K562 (cell line): ENCODE measurements around the gene CFAP157. TPM values are rescaled to one million over a fixed set of nuclear protein-coding genes. Genes with fewer than 3 reads are reported as not detected.

Source experiments
- ATAC-seq: fragments of 200-7000 bp; cut with Tn5 transposase; 3 replicates; pipeline ENCODE4 v1.9.1; 2020; ENCODE audit warnings: moderate library complexity
- BruUV-seq: library from RNA; stranded (reverse); fragments of 400-500 nt; replicated peaks from 2 replicates; lab custom pipeline; 2021; lab: Mats Ljungman, UMichigan
- CTCF ChIA-PET: fragments of 300-600 bp; formaldehyde crosslinking; extraction: SDS; loops from one replicate; lab custom pipeline; 2021; ENCODE audit warnings: low intra/inter-chr PET ratio; lab: Yijun Ruan, JAX
- POLR2A ChIA-PET: fragments of 300-600, 350-650 bp; sonication (Branson Sonifier 250); formaldehyde crosslinking; extraction: SDS; loops from one replicate; lab custom pipeline; 2021; ENCODE audit warnings: antibody characterized with exemption, inconsistent platforms; lab: Yijun Ruan, JAX
- DNase-seq, 4 experiments: peaks; one replicate each; pipeline versions ENCODE4 v3.0.0 to v3.0.0-alpha.2; 2011 to 2018; ENCODE audit warnings: low spot score in 3 of 4, mixed read lengths in 3 of 4; ENCODE audit errors: extremely low read depth in 1 of 4
- FAIRE-seq: peaks from 2 replicates; lab custom pipeline; 2011; peaks lifted over from hg19 to GRCh38; lab: Jason Lieb, UNC
- H2AFZ ChIP-seq: 2 replicates; pipeline ENCODE4 v1.6.0; 2011; ENCODE audit warnings: low read depth, low read length, control low read depth, inconsistent platforms
- H3K27ac ChIP-seq: fragments of 200-600 bp; 3 replicates; pipeline ENCODE4 v1.8.0; 2011; ENCODE audit warnings: low read depth, mild to moderate bottlenecking, control low read depth, inconsistent platforms, low read length, moderate library complexity, mixed read lengths; ENCODE audit errors: extremely low read depth
- H3K27me3 ChIP-seq, 2 experiments: fragments of 300-600 bp in 1 of 2; 2 replicates in 1 of 2; 3 replicates in 1 of 2; pipeline versions ENCODE4 v1.6.0 to v1.8.0; 2011; ENCODE audit warnings: inconsistent platforms in 2 of 2, low read length in 2 of 2, mild to moderate bottlenecking in 1 of 2, mixed read lengths in 1 of 2, moderate library complexity in 1 of 2; ENCODE audit not compliant: control insufficient read depth in 2 of 2, insufficient read depth in 2 of 2
- H3K36me3 ChIP-seq: fragments of 300-600 bp; 3 replicates; pipeline ENCODE4 v1.8.0; 2011; ENCODE audit warnings: mild to moderate bottlenecking, low read length, inconsistent platforms; ENCODE audit not compliant: control insufficient read depth, insufficient read depth
- H3K4me1 ChIP-seq, 2 experiments: fragments of 200-600 bp in 1 of 2; replicated peaks in 1 of 2; 2 replicates in 1 of 2; 3 replicates in 1 of 2; pipeline versions ENCODE4 v1.5.1 to v1.8.0; 2011; ENCODE audit warnings: inconsistent platforms in 2 of 2, low read length in 2 of 2, mild to moderate bottlenecking in 1 of 2, mixed read lengths in 1 of 2, moderate library complexity in 1 of 2; ENCODE audit not compliant: control insufficient read depth in 2 of 2, insufficient read depth in 2 of 2
- H3K4me2 ChIP-seq: 2 replicates; pipeline ENCODE4 v1.6.1; 2011; ENCODE audit warnings: low read length, control low read depth, inconsistent platforms, mixed read lengths; ENCODE audit not compliant: insufficient read depth
- H3K4me3 ChIP-seq: fragments of 200-600 bp; sonication (generic), shearing (Covaris generic); 2 replicates; pipeline ENCODE4 v1.5.1; 2016; ENCODE audit warnings: control low read depth, inconsistent platforms
- H3K79me2 ChIP-seq: fragments of 200-600 bp; 3 replicates; pipeline ENCODE4 v1.8.0; 2011; ENCODE audit warnings: low read length, inconsistent platforms; ENCODE audit not compliant: control insufficient read depth, insufficient read depth
- H3K9ac ChIP-seq, 2 experiments: 2 replicates each; pipeline versions ENCODE4 v1.6.0 to v1.6.1; 2011; ENCODE audit warnings: low read depth in 2 of 2, low read length in 2 of 2, control low read depth in 1 of 2, inconsistent platforms in 1 of 2, mild to moderate bottlenecking in 1 of 2, mixed read lengths in 1 of 2; ENCODE audit not compliant: insufficient read depth in 1 of 2
- H3K9me1 ChIP-seq: one replicate; pipeline ENCODE4 v1.6.0; 2011; ENCODE audit warnings: inconsistent platforms, mild to moderate bottlenecking, low read length, moderate library complexity; ENCODE audit not compliant: control insufficient read depth, insufficient read depth
- H3K9me3 ChIP-seq: replicated peaks from 2 replicates; pipeline ENCODE4 v1.5.1; 2011; ENCODE audit warnings: low read depth, low read length, inconsistent platforms; ENCODE audit not compliant: control insufficient read depth, insufficient read depth
- H4K20me1 ChIP-seq: replicated peaks from 2 replicates; pipeline ENCODE4 v1.6.1; 2011; ENCODE audit warnings: low read length, inconsistent platforms, mixed read lengths; ENCODE audit not compliant: control insufficient read depth, insufficient read depth
- ETV5 ChIP-seq: sonication (generic); formaldehyde crosslinking; IDR thresholded peaks from 2 replicates; pipeline ENCODE4 v1.4.0; 2020; ENCODE audit warnings: low read depth, mild to moderate bottlenecking, missing genetic modification reagents
- MEIS2 ChIP-seq: fragments of 450-650 bp; IDR thresholded peaks from 2 replicates; pipeline ENCODE4 v1.6.1; 2014; ENCODE audit warnings: mild to moderate bottlenecking; ENCODE audit not compliant: partially characterized antibody
- ZNF239 ChIP-seq: fragments of 250-450 bp; sonication (Bioruptor Pico); IDR thresholded peaks from 2 replicates; pipeline ENCODE4 v1.4.0; 2020; ENCODE audit warnings: mild to moderate bottlenecking
- ZNF76 ChIP-seq: fragments of 250-450 bp; sonication (Bioruptor Pico); IDR thresholded peaks from 2 replicates; pipeline ENCODE4 v1.4.0; 2020; ENCODE audit warnings: mild to moderate bottlenecking, moderate library complexity, borderline replicate concordance
- WGBS: fragments of 100-300 bp; shearing (Covaris generic); methylation state at CpG from one replicate; pipeline ENCODE4 v1.1.6; 2016; ENCODE audit warnings: low coverage, mixed read lengths; ENCODE audit not compliant: insufficient coverage; ENCODE audit errors: missing lambda C conversion rate; 5-methylcytosine and 5-hydroxymethylcytosine counted together
- in situ Hi-C: fragments of 300-500 bp; cut with MboI; formaldehyde crosslinking; loops from 4 replicates; pipeline ENCODE4 v1.15.0; 2018; ENCODE audit warnings: inconsistent platforms, mixed read lengths
- intact Hi-C: fragments of 100-400 bp; cut with micrococcal nuclease; formaldehyde crosslinking; loops from 2 replicates; pipeline ENCODE4 v1.14.2; 2022
- polyA plus RNA-seq, 8 experiments: library from polyadenylated mRNA; depleted of rRNA in 4 of 8; stranded (reverse) in 5 of 8; unstranded in 3 of 8; fragments of >200 nt; fragmentation: Nextera tagmentation in 2 of 8; fragmentation: Illumina TruSeq in 1 of 8; extraction: Ambion mirVana in 2 of 8; extraction: Trizol in 1 of 8; gene quantifications; 2 replicates each; pipeline versions ENCODE4 v1.2.1 to v1.2.3, GENCODE V29; 2011 to 2014; ENCODE audit warnings: inconsistent platforms in 1 of 8, missing spikeins in 1 of 8
- total RNA-seq, 7 experiments: library from RNA; depleted of rRNA in 6 of 7; stranded (reverse); fragments of >200 nt in 6 of 7; fragmentation: Illumina TruSeq in 2 of 7; extraction: Trizol in 2 of 7; gene quantifications; 2 replicates each; pipeline versions ENCODE4 v1.2.1 to v1.2.3, GENCODE V29; 2011 to 2021; ENCODE audit warnings: low replicate concordance in 1 of 7
- TF ChIP-seq, protein P1 (sequence below): fragments of 450-650 bp; IDR thresholded peaks from 2 replicates; pipeline ENCODE4 v1.6.1; 2016; ENCODE audit warnings: mild to moderate bottlenecking, moderate library complexity

Gene CFAP157
- total and polyA plus RNA-seq, 9 of the 15 experiments (the other 6 are each of a cell fraction or from before 2014, with no cell fraction given), result 0.03 TPM; not detected in 8

DNA sequence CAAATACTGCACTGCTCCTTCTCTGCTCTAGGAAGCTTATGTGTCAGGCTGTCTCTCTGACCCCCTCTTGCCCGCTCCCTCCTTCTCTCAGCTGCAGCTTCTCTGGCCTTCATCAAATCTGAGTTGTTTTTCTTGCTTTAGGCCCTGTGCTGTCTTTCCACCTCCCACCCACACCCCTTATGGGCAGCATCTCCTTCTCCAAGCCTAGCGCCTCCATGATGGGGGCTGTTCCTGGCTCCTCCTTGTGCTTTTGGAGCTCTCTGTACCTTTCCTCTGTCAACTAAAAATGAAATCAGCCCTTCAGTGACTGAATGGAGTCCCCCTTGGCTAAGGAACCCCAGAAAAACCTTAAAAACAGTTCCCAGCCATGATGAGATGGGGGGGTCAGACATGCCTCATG, 6.6 kb upstream of the CFAP157 start (continued):
- no peak for TF ChIP-seq ZNF239 (CRISPR knock-in tag)
- no peak for TF ChIP-seq MEIS2

DNA sequence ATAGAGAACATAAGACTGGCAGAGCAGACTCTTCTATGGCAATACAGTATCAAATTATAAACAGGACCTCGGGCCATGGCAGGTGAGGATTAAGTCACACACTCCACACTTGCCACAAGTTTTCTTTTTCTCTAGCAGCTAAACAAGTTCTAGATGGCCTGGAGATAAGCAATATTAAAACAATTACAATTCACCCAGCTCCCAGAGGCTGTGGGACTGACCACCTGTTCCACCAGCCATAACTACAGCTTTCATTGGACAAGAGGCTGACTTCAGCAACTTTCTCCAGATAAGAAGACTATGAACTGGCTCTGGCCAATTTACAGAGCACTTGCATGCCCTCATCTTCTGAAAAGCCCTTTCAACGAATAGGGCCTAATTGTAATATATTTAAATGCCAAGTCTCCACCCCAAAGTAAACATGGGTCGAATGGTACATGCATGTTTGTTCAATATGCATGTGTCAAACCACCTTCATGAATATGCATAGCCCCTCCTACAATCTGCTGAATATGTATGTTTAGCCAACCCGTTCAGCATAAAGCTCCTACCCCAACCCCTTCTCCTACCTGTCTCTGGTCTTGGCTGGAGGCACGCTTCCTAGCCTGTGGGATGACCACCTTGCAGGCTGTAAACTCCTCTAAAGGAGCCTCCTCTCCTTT, 6.1 kb upstream of the CFAP157 start:
- no peaks in the 10 kb centered on the region for H3K27me3 ChIP-seq
- in situ Hi-C loops, result no loop called here
- 0 out of 3 replicates have a peak, but pooled peaks have one; percentile 16 for ATAC-seq
- no peaks in the 10 kb centered on the region for H4K20me1 ChIP-seq
- peaks cover 26 to 30% of the 10 kb centered on the region in 2 experiments for H3K4me1 ChIP-seq
- H3K36me3 ChIP-seq, result no peaks in the 10 kb centered on the region
- H3K4me3 ChIP-seq, result no peak overlapping the region
- H3K9me1 ChIP-seq, result no peaks in the 10 kb centered on the region
- H3K9me3 ChIP-seq, result no peaks in the 10 kb centered on the region
- CTCF ChIA-PET, result no interaction called here
- H3K27ac ChIP-seq, result no peak overlapping the region
- intact Hi-C loops, result no loop called here
- H2AFZ ChIP-seq, result peak overlapping the region; percentile 87
- POLR2A ChIA-PET, result no interaction called here
- no peaks in the 10 kb centered on the region for H3K79me2 ChIP-seq
- H3K4me2 ChIP-seq, result no peak overlapping the region
- DNase-seq, result no peak
- BruUV-seq, result no TSS peak
- peak; percentile 74 for FAIRE-seq
- WGBS, result 34% methylated on average over 5 of the region's 5 CpGs
- no peak overlapping the region for H3K9ac ChIP-seq
- TF ChIP-seq, protein P1, sequence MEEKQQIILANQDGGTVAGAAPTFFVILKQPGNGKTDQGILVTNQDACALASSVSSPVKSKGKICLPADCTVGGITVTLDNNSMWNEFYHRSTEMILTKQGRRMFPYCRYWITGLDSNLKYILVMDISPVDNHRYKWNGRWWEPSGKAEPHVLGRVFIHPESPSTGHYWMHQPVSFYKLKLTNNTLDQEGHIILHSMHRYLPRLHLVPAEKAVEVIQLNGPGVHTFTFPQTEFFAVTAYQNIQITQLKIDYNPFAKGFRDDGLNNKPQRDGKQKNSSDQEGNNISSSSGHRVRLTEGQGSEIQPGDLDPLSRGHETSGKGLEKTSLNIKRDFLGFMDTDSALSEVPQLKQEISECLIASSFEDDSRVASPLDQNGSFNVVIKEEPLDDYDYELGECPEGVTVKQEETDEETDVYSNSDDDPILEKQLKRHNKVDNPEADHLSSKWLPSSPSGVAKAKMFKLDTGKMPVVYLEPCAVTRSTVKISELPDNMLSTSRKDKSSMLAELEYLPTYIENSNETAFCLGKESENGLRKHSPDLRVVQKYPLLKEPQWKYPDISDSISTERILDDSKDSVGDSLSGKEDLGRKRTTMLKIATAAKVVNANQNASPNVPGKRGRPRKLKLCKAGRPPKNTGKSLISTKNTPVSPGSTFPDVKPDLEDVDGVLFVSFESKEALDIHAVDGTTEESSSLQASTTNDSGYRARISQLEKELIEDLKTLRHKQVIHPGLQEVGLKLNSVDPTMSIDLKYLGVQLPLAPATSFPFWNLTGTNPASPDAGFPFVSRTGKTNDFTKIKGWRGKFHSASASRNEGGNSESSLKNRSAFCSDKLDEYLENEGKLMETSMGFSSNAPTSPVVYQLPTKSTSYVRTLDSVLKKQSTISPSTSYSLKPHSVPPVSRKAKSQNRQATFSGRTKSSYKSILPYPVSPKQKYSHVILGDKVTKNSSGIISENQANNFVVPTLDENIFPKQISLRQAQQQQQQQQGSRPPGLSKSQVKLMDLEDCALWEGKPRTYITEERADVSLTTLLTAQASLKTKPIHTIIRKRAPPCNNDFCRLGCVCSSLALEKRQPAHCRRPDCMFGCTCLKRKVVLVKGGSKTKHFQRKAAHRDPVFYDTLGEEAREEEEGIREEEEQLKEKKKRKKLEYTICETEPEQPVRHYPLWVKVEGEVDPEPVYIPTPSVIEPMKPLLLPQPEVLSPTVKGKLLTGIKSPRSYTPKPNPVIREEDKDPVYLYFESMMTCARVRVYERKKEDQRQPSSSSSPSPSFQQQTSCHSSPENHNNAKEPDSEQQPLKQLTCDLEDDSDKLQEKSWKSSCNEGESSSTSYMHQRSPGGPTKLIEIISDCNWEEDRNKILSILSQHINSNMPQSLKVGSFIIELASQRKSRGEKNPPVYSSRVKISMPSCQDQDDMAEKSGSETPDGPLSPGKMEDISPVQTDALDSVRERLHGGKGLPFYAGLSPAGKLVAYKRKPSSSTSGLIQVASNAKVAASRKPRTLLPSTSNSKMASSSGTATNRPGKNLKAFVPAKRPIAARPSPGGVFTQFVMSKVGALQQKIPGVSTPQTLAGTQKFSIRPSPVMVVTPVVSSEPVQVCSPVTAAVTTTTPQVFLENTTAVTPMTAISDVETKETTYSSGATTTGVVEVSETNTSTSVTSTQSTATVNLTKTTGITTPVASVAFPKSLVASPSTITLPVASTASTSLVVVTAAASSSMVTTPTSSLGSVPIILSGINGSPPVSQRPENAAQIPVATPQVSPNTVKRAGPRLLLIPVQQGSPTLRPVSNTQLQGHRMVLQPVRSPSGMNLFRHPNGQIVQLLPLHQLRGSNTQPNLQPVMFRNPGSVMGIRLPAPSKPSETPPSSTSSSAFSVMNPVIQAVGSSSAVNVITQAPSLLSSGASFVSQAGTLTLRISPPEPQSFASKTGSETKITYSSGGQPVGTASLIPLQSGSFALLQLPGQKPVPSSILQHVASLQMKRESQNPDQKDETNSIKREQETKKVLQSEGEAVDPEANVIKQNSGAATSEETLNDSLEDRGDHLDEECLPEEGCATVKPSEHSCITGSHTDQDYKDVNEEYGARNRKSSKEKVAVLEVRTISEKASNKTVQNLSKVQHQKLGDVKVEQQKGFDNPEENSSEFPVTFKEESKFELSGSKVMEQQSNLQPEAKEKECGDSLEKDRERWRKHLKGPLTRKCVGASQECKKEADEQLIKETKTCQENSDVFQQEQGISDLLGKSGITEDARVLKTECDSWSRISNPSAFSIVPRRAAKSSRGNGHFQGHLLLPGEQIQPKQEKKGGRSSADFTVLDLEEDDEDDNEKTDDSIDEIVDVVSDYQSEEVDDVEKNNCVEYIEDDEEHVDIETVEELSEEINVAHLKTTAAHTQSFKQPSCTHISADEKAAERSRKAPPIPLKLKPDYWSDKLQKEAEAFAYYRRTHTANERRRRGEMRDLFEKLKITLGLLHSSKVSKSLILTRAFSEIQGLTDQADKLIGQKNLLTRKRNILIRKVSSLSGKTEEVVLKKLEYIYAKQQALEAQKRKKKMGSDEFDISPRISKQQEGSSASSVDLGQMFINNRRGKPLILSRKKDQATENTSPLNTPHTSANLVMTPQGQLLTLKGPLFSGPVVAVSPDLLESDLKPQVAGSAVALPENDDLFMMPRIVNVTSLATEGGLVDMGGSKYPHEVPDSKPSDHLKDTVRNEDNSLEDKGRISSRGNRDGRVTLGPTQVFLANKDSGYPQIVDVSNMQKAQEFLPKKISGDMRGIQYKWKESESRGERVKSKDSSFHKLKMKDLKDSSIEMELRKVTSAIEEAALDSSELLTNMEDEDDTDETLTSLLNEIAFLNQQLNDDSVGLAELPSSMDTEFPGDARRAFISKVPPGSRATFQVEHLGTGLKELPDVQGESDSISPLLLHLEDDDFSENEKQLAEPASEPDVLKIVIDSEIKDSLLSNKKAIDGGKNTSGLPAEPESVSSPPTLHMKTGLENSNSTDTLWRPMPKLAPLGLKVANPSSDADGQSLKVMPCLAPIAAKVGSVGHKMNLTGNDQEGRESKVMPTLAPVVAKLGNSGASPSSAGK, result peak; percentile 16; the same call in 1 of the 2 replicates
- TF ChIP-seq ETV5 (CRISPR knock-in tag), result no peak
- TF ChIP-seq ZNF76 (CRISPR knock-in tag), result no peak
